Mesodermal cell (in vitro differentiated cells): Measurements from ENCODE around the gene RPUSD3.

Experiments used
- H3K27ac ChIP-seq: 2 replicates; pipeline ENCODE4 v1.7.0; 2013; ENCODE audit warnings: mild to moderate bottlenecking, low read depth, low read length, moderate library complexity; ENCODE audit not compliant: severe bottlenecking
- H3K36me3 ChIP-seq: 2 replicates; pipeline ENCODE4 v1.7.1; 2013; ENCODE audit warnings: mild to moderate bottlenecking, low read length, moderate library complexity; ENCODE audit not compliant: control insufficient read depth, insufficient read depth
- H3K4me1 ChIP-seq: one replicate; pipeline ENCODE4 v1.7.1; 2013; ENCODE audit warnings: mild to moderate bottlenecking, low read length; ENCODE audit not compliant: insufficient read depth, control insufficient read depth, poor library complexity, severe bottlenecking
- H3K4me3 ChIP-seq: 2 replicates; pipeline ENCODE4 v1.7.0; 2013; ENCODE audit warnings: low read length, control low read depth, mild to moderate bottlenecking; ENCODE audit not compliant: insufficient read depth, poor library complexity, severe bottlenecking; ENCODE audit errors: extremely low read depth
- H3K9me3 ChIP-seq: 2 replicates; pipeline ENCODE4 v1.7.1; 2013; ENCODE audit warnings: mild to moderate bottlenecking, low read length, moderate library complexity; ENCODE audit not compliant: control insufficient read depth
- WGBS, 2 experiments: methylation state at CpG; one replicate each; pipeline ENCODE4 v1.1.5; 2013; ENCODE audit warnings: missing lambda C conversion rate in 2 of 2; ENCODE audit not compliant: insufficient coverage in 2 of 2; 5-methylcytosine and 5-hydroxymethylcytosine counted together

RPUSD3 gene

GRCh38 chr3:9803494-9803893, 40.3 kb downstream of the RPUSD3 start:
- H3K9me3 ChIP-seq, result no peaks in the 10 kb centered on the region
- H3K4me1 ChIP-seq, result peaks cover 8% of the 10 kb centered on the region
- no peak overlapping the region for H3K4me3 ChIP-seq
- peaks cover 95% of the 10 kb centered on the region for H3K36me3 ChIP-seq
- no peak overlapping the region for H3K27ac ChIP-seq
- WGBS, 2 experiments, result no CpG with 5 or more reads among the region's 1 CpG

DNA sequence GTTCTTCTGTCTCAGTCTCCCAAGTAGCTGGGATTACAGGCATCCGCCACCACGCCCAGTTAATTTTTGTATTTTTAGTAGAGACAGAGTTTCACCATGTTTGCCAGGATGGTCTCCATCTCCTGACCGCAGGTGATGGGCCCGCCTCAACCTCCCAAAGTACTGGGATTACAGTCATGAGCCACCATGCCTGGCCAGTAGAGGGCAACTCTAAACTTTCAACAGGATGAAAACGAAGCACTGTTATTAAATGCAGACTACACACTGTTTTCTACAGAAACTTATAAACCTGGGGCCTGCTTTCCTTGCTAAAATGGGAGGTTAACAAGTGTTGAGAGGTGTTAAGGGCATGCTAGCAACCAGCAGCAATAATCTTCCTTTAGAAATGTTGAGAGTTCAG, 43.3 kb downstream of the RPUSD3 start:
- Histone ChIP-seq H3K4me1 (peaks cover 2% of the 10 kb centered on the region), H3K4me3 (no peak overlapping the region), H3K9me3 (no peaks in the 10 kb centered on the region), H3K27ac (no peak overlapping the region), H3K36me3 (peaks cover 96% of the 10 kb centered on the region)
- WGBS, 2 experiments, result 97 to 100% methylated on average over 4 of the region's 5 CpGs

GRCh38 chr3:9797196-9797945, 46.4 kb downstream of the RPUSD3 start:
- H3K4me1 ChIP-seq, result no peaks in the 10 kb centered on the region
- no peak overlapping the region for H3K4me3 ChIP-seq
- 81 to 96% methylated on average over 7 to 10 of the region's 12 CpGs for WGBS, 2 experiments
- H3K9me3 ChIP-seq, result no peaks in the 10 kb centered on the region
- H3K27ac ChIP-seq, result no peak overlapping the region
- H3K36me3 ChIP-seq, result peaks cover 82% of the 10 kb centered on the region

- WGBS, 2 experiments, result 100% methylated on average over 2 to 3 of the region's 5 CpGs
- Histone ChIP-seq H3K4me3 (no peak overlapping the region), H3K36me3 (peaks cover 71% of the 10 kb centered on the region), H3K4me1 (no peaks in the 10 kb centered on the region), H3K27ac (no peak overlapping the region), H3K9me3 (no peaks in the 10 kb centered on the region)
Measured at GRCh38 chr3:9795207-9795606, 48.6 kb downstream of the RPUSD3 start.

DNA sequence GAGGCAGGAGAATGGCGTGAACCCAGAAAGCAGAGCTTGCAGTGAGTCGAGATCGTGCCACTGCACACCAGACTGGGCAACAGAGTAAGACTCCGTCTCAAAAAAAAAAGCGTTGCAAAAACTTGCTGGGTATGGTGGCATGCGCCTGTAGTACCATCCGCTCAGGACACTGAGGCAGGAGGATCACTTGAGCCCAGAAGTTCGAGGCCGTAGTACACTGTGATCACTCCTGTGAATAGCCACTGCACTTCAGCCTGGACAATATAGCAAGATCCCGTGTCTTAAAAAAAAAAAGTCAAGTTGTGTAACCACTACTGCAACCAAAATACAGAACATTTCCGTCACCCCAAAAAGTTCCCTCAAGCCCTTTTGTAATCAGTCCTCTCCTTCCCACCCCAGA, 49.4 kb downstream of the RPUSD3 start:
- H3K4me3 ChIP-seq, result peak overlapping the region; percentile 98
- WGBS, 2 experiments, result 98 to 99% methylated on average over 9 to 11 of the region's 11 CpGs
- no peak overlapping the region for H3K27ac ChIP-seq
- H3K4me1 ChIP-seq, result no peaks in the 10 kb centered on the region
- peaks cover 70% of the 10 kb centered on the region for H3K36me3 ChIP-seq
- H3K9me3 ChIP-seq, result no peaks in the 10 kb centered on the region

GRCh38 chr3:9793161-9793781, 50.5 kb downstream of the RPUSD3 start:
- Histone ChIP-seq H3K9me3 (no peaks in the 10 kb centered on the region), H3K36me3 (peaks cover 64% of the 10 kb centered on the region), H3K4me3 (peak overlapping the region; percentile 98), H3K4me1 (no peaks in the 10 kb centered on the region), H3K27ac (peak overlapping the region; percentile 100)
- WGBS, 2 experiments, result 0 to 1% methylated on average over 17 to 18 of the region's 23 CpGs

DNA sequence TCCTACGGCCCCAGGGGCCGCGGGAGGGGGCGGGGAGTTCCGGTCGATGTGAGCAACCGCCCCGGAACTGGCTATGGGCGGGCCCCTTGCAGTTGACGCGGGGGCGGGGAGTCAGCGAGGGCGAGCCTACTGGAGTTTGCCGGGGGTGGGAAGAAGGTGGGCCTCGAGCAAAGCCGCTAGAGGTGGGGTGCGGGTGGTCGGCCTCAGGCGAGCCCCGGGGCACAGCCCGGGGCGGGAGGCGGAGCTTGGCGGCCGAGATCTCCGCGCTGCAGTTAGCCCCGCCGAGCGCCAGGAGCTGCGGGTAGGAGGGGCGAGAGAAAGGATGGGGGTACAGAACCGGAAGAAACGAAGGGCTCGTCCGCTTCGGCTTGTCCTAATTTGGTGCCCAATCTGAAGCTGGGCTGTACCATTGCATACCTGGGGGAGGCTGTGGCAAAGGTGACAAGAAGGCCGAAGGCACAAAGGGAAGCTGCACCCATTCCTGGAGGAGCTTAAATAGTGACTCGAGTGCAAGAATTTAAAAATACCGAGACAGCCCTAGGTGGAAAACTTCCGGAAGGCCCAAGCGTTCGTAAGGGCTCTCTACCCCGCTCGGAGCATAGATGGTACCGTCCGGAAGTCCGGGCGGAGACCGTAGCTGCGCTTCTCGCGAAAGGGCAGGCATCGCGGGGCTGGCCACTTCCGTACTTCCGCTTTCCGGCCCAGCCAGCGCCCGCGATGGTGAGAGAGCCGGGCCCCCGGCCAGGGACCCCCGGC, 51.2 kb downstream of the RPUSD3 start, which contains the start of the genes ARPC4 and TADA3:
Gene ARPC4, plus strand, starts transcription at position 678 of the 756 bp plus-strand sequence. Its CDS starts 40 bp downstream, at position 718.
Gene TADA3, minus strand, starts transcription at position 69 of the 756 bp plus-strand sequence. CDS start 1,007 bp downstream, outside the sequence.
- no peaks in the 10 kb centered on the region for H3K4me1 ChIP-seq
- peaks cover 60% of the 10 kb centered on the region for H3K36me3 ChIP-seq
- peak within 1 kb of the TSS; percentile 100 for H3K27ac ChIP-seq
- 0% methylated on average over 52 to 61 of the region's 65 CpGs for WGBS, 2 experiments
- peak within 1 kb of the TSS; percentile 98 for H3K4me3 ChIP-seq
- no peaks in the 10 kb centered on the region for H3K9me3 ChIP-seq

GRCh38 chr3:9791790-9792404, 51.9 kb downstream of the RPUSD3 start:
- Histone ChIP-seq H3K4me1 (no peaks in the 10 kb centered on the region), H3K4me3 (peak overlapping the region; percentile 98), H3K27ac (peak overlapping the region; percentile 100), H3K9me3 (no peaks in the 10 kb centered on the region), H3K36me3 (peaks cover 59% of the 10 kb centered on the region)
- 28 to 36% methylated on average over 6 to 11 of the region's 14 CpGs for WGBS, 2 experiments

DNA sequence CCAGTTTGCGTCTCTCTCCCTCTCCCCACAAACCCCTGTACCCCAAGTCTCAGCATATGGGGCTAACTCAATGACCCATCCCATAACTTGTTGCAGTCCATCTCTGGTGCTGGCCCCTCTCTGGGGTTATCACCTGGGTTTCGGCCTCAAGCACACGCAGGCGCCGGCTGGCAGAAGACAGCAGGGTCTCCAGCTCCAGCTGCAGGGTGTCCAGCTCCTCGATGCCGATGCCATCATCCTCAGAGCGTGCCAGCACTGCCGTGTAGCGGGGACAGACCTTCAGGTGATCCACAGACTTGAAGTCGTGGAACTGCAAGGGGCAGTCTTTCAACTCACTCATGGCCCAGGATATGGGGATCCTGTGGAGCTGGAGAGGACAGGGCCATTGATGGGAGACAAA, 52.7 kb downstream of the RPUSD3 start:
- Histone ChIP-seq H3K4me3 (no peak overlapping the region), H3K4me1 (no peaks in the 10 kb centered on the region), H3K36me3 (peaks cover 60% of the 10 kb centered on the region), H3K27ac (no peak overlapping the region), H3K9me3 (no peaks in the 10 kb centered on the region)
- WGBS, 2 experiments, result 96 to 100% methylated on average over 10 of the region's 11 CpGs
